ENCODE data around the gene KXD1. TPM values are rescaled to one million over a fixed set of nuclear protein-coding genes. Genes with fewer than 3 reads are reported as not detected.
A peak's percentile ranks its signal among the peaks of the same experiment; 100 is the strongest.
"Not testable (repeated sequence)": the region's sequence is repeated elsewhere in the genome, so short reads cannot be mapped to it uniquely, and the experiment has no call there.

Gene KXD1
- polyA plus RNA-seq, 1 donor, result 62.4 TPM

DNA sequence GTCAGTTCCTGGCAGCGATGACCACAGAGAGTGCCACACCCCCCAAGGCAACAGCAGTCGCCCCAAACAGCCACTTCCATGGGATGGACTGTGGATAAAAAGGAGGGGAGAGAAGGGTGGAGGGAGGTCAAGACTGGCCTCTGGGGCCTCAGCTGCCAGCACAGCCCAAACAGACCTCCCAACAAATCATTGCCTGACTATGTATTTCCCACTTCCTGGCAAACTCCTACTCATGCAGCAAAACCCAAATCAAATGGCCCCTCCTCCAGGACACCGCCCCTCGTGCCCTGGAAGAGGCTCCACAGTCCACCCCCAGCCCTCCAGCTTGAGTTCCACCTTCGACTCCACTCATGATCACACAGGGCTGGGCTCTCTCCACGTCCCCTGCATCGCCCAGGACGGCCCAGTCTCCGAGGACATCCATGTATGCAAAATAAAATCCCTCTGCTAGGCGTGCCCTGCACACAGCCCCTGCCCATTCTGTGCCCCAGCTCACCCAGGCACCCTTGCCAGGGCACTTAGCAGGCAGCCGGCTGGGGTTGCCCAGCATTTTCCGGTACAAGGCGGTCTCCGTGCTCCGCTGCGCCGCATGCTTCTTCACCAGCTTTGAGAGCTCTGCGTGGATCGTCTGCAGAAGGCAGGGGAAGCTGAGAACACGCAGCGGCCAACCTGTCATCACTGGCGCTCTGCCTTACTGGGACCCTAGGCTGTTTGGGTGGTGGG lies 25.3 kb upstream of the KXD1 start:
- WGBS (ENCODE audit: insufficient coverage, low lambda C conversion rate), result no CpG with 5 or more reads among the region's 22 CpGs

DNA sequence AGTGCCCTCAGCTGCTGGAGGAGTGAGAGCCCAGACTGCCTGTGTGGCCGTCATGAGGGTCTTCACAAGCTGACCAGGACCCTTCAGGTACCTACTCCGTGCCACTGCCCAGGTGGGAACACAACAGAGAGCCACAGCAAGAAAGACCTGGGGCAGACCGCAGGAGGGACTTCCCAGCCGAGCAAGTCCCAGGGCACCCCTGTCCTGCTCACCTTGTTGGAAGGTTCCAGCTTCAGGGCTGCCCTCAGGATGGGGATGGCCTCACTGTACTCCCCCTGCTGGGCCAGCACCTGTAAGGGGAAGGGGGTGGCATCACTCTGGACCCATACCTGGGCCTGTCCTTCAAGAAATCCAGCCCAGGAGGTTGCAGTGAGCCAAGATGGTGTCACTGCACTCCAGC lies 24.6 kb upstream of the KXD1 start:
- H3K27ac ChIP-seq (ENCODE audit: low read length), result no peak overlapping the region
- H3K4me1 ChIP-seq (ENCODE audit: control insufficient read depth, insufficient read depth, low read length), result no peaks in the 10 kb centered on the region
- no peak overlapping the region for H3K4me3 ChIP-seq (ENCODE audit: low read length)
- peaks cover 52% of the 10 kb centered on the region for H3K36me3 ChIP-seq (ENCODE audit: control insufficient read depth, insufficient read depth, low read length)
- no peak for DNase-seq
- no peaks in the 10 kb centered on the region for H3K27me3 ChIP-seq (ENCODE audit: control insufficient read depth, insufficient read depth, low read length)
- no CpG with 5 or more reads among the region's 4 CpGs for WGBS (ENCODE audit: insufficient coverage, low lambda C conversion rate)
- no peaks in the 10 kb centered on the region for H3K9me3 ChIP-seq (ENCODE audit: control insufficient read depth, low read depth, low read length)

More for the DNA sequence above, 25.3 kb upstream of the KXD1 start:
- Histone ChIP-seq H3K4me3 (ENCODE audit: low read length) (no peak overlapping the region), H3K9me3 (ENCODE audit: control insufficient read depth, low read depth, low read length) (no peaks in the 10 kb centered on the region), H3K27ac (ENCODE audit: low read length) (no peak overlapping the region), H3K36me3 (ENCODE audit: control insufficient read depth, insufficient read depth, low read length) (peaks cover 45% of the 10 kb centered on the region), H3K4me1 (ENCODE audit: control insufficient read depth, insufficient read depth, low read length) (no peaks in the 10 kb centered on the region), H3K27me3 (ENCODE audit: control insufficient read depth, insufficient read depth, low read length) (no peaks in the 10 kb centered on the region)
- DNase-seq, result no peak

DNA sequence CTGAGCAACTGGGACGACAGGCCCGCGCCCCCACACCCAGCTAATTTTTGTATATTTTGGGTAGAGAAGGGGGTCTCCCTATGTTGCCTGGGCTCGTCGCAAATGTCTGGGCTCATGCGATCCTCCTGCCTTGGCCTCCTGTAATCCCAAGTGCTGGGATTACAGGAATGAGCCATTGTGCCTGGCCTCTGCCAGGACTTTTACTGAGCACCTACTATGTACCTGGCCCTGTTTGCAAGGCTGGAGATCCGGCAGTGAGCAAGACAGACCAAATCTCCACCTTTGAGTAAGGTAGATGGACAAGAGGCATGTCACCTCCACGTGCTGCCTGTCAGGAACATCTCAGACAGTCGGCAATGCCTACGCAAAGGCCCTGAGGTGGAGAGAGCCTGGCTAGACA lies 21.2 kb upstream of the KXD1 start:
- no peaks in the 10 kb centered on the region for H3K4me1 ChIP-seq (ENCODE audit: control insufficient read depth, insufficient read depth, low read length)
- WGBS (ENCODE audit: insufficient coverage, low lambda C conversion rate), result no CpG with 5 or more reads among the region's 10 CpGs
- no peak overlapping the region for H3K4me3 ChIP-seq (ENCODE audit: low read length)
- DNase-seq, result no peak
- H3K9me3 ChIP-seq (ENCODE audit: control insufficient read depth, low read depth, low read length), result no peaks in the 10 kb centered on the region
- peaks cover 67% of the 10 kb centered on the region for H3K36me3 ChIP-seq (ENCODE audit: control insufficient read depth, insufficient read depth, low read length)
- no peak overlapping the region for H3K27ac ChIP-seq (ENCODE audit: low read length)
- no peaks in the 10 kb centered on the region for H3K27me3 ChIP-seq (ENCODE audit: control insufficient read depth, insufficient read depth, low read length)

DNA sequence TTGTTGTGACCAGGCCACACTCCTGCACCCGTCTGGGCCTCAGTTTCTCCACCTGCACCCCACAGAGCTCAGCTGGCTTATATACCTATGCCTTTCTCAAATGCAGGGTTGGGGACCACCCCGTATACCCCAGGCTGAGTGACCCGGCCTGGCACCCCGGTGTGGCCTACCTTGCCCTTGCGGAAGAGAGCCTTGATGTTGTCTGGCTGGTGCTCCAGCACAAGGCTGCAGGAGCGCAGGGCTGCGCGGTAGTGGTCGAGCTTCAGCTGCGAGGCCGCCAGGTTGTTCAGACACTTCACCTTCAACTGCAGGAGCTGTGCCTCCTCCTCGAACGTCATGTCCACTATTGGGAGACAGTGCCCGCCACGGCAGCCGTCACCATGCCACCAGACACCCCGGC lies 20.2 kb upstream of the KXD1 start:
- H3K4me1 ChIP-seq (ENCODE audit: control insufficient read depth, insufficient read depth, low read length), result no peaks in the 10 kb centered on the region
- H3K36me3 ChIP-seq (ENCODE audit: control insufficient read depth, insufficient read depth, low read length), result peaks cover 62% of the 10 kb centered on the region
- DNase-seq, result no peak
- H3K9me3 ChIP-seq (ENCODE audit: control insufficient read depth, low read depth, low read length), result no peaks in the 10 kb centered on the region
- no peak overlapping the region for H3K27ac ChIP-seq (ENCODE audit: low read length)
- no peaks in the 10 kb centered on the region for H3K27me3 ChIP-seq (ENCODE audit: control insufficient read depth, insufficient read depth, low read length)
- H3K4me3 ChIP-seq (ENCODE audit: low read length), result no peak overlapping the region
- no CpG with 5 or more reads among the region's 17 CpGs for WGBS (ENCODE audit: insufficient coverage, low lambda C conversion rate)

DNA sequence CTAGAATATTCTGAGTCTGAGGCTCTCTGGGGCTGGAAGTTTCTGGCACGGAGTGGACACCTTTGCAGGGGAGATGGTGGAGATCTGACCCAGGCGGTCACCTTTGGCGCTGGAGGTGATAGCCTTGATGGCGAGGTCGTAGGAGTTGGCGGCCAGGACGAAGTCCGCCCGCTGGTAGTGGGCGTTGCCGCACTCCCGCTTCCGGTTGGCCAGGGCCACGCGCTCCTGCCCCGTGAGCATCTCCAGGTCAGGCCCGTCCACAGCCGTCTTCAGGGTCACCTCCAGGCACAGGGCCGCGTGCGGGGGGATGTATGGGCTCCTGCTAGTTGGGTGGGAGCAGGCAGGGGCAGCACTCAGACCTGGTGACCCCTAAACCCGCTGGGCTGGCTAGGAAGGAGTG lies 19.6 kb upstream of the KXD1 start:
- Histone ChIP-seq H3K4me3 (ENCODE audit: low read length) (no peak overlapping the region), H3K9me3 (ENCODE audit: control insufficient read depth, low read depth, low read length) (no peaks in the 10 kb centered on the region), H3K36me3 (ENCODE audit: control insufficient read depth, insufficient read depth, low read length) (peaks cover 55% of the 10 kb centered on the region), H3K4me1 (ENCODE audit: control insufficient read depth, insufficient read depth, low read length) (no peaks in the 10 kb centered on the region), H3K27me3 (ENCODE audit: control insufficient read depth, insufficient read depth, low read length) (no peaks in the 10 kb centered on the region), H3K27ac (ENCODE audit: low read length) (no peak overlapping the region)
- no CpG with 5 or more reads among the region's 22 CpGs for WGBS (ENCODE audit: insufficient coverage, low lambda C conversion rate)
- DNase-seq, result no peak

DNA sequence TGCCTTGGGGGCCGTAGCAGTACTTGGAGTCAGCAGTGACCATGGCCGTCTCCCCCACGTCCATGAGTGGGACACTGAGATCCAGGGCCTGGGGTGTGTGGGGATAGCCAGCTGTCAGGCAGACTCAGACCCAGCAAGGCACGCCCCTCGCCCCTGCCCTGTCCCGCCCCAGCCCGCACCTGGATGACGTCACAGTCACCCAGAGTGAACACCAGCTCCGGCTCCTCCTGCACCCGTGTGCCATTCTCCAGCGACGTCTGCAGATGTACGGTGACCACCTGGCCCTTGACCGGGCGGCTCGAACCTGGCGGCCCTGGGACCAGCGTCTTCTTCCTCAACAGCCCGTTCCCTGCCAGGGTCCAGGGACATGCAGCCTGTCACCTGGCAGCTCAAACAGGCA lies 18.3 kb upstream of the KXD1 start:
- H3K4me3 ChIP-seq (ENCODE audit: low read length), result no peak overlapping the region
- no CpG with 5 or more reads among the region's 19 CpGs for WGBS (ENCODE audit: insufficient coverage, low lambda C conversion rate)
- peaks cover 50% of the 10 kb centered on the region for H3K36me3 ChIP-seq (ENCODE audit: control insufficient read depth, insufficient read depth, low read length)
- H3K4me1 ChIP-seq (ENCODE audit: control insufficient read depth, insufficient read depth, low read length), result peaks cover 4% of the 10 kb centered on the region
- H3K9me3 ChIP-seq (ENCODE audit: control insufficient read depth, low read depth, low read length), result no peaks in the 10 kb centered on the region
- H3K27me3 ChIP-seq (ENCODE audit: control insufficient read depth, insufficient read depth, low read length), result no peaks in the 10 kb centered on the region
- DNase-seq, result no peak
- H3K27ac ChIP-seq (ENCODE audit: low read length), result no peak overlapping the region

DNA sequence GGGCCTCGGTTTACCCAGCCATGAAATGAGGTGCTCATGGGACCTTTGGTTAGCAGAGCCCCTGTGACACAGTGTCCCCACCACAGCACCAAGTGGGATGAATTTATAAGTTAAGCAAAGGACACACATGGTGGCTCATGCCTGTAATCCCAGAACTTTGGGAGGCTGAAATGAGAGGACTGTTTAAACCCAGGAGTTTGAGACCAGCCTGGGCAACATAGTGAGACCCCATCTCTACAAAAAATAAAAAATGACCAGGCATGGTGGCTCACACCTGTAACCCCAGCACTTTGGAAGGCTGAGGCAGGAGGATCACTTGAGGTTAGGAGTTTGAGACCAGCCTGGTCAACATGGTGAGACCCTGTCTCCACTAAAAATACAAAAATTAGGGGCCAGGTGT lies 17.5 kb upstream of the KXD1 start:
- H3K36me3 ChIP-seq (ENCODE audit: control insufficient read depth, insufficient read depth, low read length), result peaks cover 47% of the 10 kb centered on the region
- WGBS (ENCODE audit: insufficient coverage, low lambda C conversion rate), result no CpG with 5 or more reads among the region's 1 CpG
- DNase-seq, result not testable (repeated sequence)

DNA sequence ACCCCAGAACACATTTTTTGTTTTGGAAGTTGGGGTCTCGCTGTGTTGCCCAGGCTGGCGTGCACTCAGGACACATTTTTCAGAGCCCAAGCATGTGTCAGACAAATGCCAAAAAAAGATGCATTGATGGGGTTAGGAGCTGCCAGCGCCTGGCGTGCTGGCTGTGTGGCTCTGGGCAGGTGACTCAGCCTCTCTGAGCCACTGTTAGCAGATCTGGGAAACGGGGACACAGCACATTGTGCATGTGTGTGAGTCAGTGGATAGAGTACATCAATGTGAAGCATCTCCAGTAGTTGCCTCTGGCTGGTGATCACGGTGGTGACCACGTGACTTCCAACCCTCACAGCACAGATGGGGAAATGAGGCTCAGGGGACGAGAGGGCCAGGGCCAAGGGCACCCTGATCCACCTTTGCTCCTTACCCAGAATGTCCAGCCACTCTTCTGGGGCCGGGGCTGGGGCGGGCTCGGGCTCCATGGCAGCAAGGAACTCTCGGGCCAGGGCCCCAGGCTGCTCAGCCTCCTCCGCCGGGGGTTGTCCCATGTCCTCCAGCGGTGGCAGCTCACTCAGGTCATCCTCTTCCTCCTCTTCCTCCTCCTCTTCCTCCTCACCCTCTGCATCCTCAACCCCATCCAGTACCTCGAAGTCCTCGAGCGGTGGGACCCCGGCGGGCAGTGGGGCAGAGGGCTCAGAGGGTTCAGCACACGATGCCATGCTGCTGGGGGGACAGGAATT lies 16.2 kb upstream of the KXD1 start:
- Histone ChIP-seq H3K4me1 (ENCODE audit: control insufficient read depth, insufficient read depth, low read length) (peaks cover 4% of the 10 kb centered on the region), H3K36me3 (ENCODE audit: control insufficient read depth, insufficient read depth, low read length) (peaks cover 37% of the 10 kb centered on the region), H3K4me3 (ENCODE audit: low read length) (no peak overlapping the region), H3K9me3 (ENCODE audit: control insufficient read depth, low read depth, low read length) (no peaks in the 10 kb centered on the region), H3K27me3 (ENCODE audit: control insufficient read depth, insufficient read depth, low read length) (no peaks in the 10 kb centered on the region), H3K27ac (ENCODE audit: low read length) (no peak overlapping the region)
- no peak for DNase-seq
- WGBS (ENCODE audit: insufficient coverage, low lambda C conversion rate), result no CpG with 5 or more reads among the region's 21 CpGs

More for the DNA sequence above, 17.5 kb upstream of the KXD1 start:
- not testable (repeated sequence) for H3K27me3 ChIP-seq (ENCODE audit: control insufficient read depth, insufficient read depth, low read length); H3K4me3 ChIP-seq (ENCODE audit: low read length); H3K27ac ChIP-seq (ENCODE audit: low read length); H3K4me1 ChIP-seq (ENCODE audit: control insufficient read depth, insufficient read depth, low read length); H3K9me3 ChIP-seq (ENCODE audit: control insufficient read depth, low read depth, low read length)

DNA sequence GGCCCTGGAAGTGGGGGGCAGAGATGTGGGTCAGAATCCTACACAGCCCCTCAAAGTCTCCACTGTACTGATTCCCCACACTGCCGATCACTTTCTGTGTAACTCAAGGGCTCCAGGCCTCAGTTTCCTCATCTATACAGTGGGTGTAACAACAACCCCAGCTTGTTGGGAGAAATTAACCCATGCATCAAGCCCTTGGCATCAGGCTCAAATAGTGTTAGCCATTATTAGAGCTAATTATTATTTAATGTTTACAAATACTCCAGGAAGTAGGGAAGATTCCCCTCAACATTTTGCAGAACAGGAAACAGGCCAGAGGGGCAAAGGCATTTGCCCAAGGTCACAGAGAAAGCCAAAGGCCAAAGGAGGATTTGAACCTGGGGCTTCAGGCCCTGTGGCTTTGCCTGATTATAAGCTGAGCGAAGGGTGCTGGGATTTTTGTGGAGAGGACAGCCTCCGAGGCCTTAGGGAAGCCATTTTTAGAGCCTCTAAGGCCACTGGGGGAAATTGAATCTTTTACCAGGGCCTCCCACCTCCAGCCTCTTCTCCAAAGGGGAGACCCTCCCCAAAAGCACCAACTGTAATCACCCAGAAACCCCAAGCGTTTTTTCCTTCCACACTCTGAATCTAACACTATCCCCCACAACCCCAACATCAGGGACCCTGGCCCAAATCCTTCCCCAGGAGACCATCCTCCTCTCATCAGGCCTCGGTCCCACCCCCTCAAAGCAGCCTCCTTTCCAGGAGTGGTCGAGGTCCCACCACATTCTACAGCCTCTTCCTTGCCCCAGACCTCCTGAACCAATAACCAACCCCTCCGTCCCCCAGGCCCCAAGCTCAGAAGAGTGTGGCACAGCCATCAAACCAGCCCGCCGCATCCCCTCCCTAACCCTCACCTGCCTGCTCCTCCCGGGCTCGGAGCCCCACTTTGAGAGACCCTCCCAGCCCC lies 15.4 kb upstream of the KXD1 start:
- Histone ChIP-seq H3K4me3 (ENCODE audit: low read length) (peak overlapping the region; percentile 68), H3K36me3 (ENCODE audit: control insufficient read depth, insufficient read depth, low read length) (peaks cover 30% of the 10 kb centered on the region), H3K27me3 (ENCODE audit: control insufficient read depth, insufficient read depth, low read length) (no peaks in the 10 kb centered on the region), H3K9me3 (ENCODE audit: control insufficient read depth, low read depth, low read length) (no peaks in the 10 kb centered on the region), H3K27ac (ENCODE audit: low read length) (peak overlapping the region; percentile 51), H3K4me1 (ENCODE audit: control insufficient read depth, insufficient read depth, low read length) (peaks cover 4% of the 10 kb centered on the region)
- WGBS (ENCODE audit: insufficient coverage, low lambda C conversion rate), result 20% methylated on average over 1 of the region's 11 CpGs
- DNase-seq, result no peak
